Spinal cord (tissue), 10 donors: Measurements from ENCODE around the gene CD8A. TPM values are rescaled to one million over a fixed set of nuclear protein-coding genes. Genes with fewer than 3 reads are reported as not detected.
"Not testable (repeated sequence)": the region's sequence is repeated elsewhere in the genome, so short reads cannot be mapped to it uniquely, and the experiment has no call there.

Experiments
- DNase-seq, 6 donors: peaks; one replicate each; pipeline versions ENCODE4 v3.0.0 to v3.0.0-alpha.2; 2013 to 2015; ENCODE audit warnings: low spot score in 6 of 6, low read depth in 4 of 6
- H3K27ac ChIP-seq: one replicate; pipeline ENCODE4 v1.5.1; 2013; ENCODE audit warnings: low read depth, low read length, control low read depth
- H3K27me3 ChIP-seq: one replicate; pipeline ENCODE4 v1.6.1; 2013; ENCODE audit warnings: low read length; ENCODE audit not compliant: control insufficient read depth, insufficient read depth
- H3K36me3 ChIP-seq: one replicate; pipeline ENCODE4 v1.6.1; 2013; ENCODE audit warnings: low read length; ENCODE audit not compliant: control insufficient read depth, insufficient read depth
- H3K4me1 ChIP-seq: one replicate; pipeline ENCODE4 v1.6.1; 2013; ENCODE audit warnings: low read length; ENCODE audit not compliant: control insufficient read depth, insufficient read depth
- H3K4me3 ChIP-seq: one replicate; pipeline ENCODE4 v1.5.1; 2013; ENCODE audit warnings: low read depth, low read length, control low read depth
- H3K9me3 ChIP-seq: one replicate; pipeline ENCODE4 v1.6.1; 2013; ENCODE audit warnings: low read length; ENCODE audit not compliant: control insufficient read depth, insufficient read depth
- WGBS: methylation state at CpG from one replicate; pipeline ENCODE4 v1.1.5; 2013; ENCODE audit warnings: missing lambda C conversion rate; ENCODE audit not compliant: insufficient coverage; 5-methylcytosine and 5-hydroxymethylcytosine counted together
- polyA plus RNA-seq, 2 donors: library from polyadenylated mRNA; unstranded; fragments of 120-200 nt; gene quantifications; one replicate each; pipeline ENCODE4 v1.2.1, GENCODE V29; 2013; ENCODE audit not compliant: insufficient read length in 2 of 2
- total RNA-seq, 2 donors: library from RNA; depleted of rRNA in 1 of 2; stranded (reverse); fragments of 120-200 nt in 1 of 2; fragments of >200 nt in 1 of 2; gene quantifications; one replicate each; pipeline versions ENCODE4 v1.2.3 to v1.2.4, GENCODE V29; 2013 to 2014
- donor health status: healthy.

The CD8A gene
- total and polyA plus RNA-seq, 4 donors = 0.88 to 4.2 (median 2.7) TPM

DNA sequence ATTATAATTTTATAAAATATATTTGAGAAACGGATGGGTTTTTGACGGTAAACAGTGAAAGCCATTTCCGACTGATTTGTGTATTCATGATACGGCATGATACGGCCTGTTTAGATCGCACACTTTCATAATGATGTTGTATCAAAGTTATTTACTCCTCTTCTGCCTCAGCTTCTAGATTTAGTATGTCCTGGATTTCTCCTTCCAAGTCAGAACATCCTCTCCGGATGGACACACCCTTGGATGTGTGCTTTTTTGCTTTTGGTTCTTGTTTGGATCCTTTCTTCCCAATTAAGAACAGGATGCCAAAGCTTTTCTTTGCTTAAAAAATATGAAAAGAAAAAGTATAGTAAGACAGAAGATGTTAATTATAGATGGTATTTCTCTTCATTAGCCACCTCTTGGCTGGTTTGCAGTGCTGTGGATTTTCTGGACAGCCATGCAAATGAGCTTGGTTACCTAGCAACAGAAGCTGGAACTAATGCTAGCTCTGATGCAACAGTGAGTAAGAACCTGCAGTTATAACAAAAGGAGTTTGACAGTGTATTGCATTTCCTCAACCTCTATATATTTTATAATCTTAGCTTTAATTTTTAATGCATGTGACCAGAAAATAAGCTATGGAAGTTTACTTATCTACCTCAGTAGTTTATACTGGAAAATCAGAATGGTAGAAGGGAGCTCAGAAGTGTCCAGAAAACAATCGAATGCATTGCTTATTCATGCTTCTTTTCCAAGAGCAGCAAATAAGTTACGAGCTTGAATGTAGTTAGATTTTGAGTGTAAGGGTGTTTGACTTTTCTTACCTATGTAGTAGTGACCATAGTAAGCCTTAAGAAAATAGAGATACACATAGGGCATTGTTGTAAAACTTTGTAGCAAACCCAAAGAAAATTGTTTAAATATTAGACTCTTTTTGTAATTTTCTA is 42.7 kb downstream of the CD8A start:
- Histone ChIP-seq H3K27ac (peak overlapping the region; percentile 18), H3K4me3 (no peak overlapping the region), H3K36me3 (no peaks in the 10 kb centered on the region), H3K4me1 (no peaks in the 10 kb centered on the region), H3K9me3 (peaks cover 7% of the 10 kb centered on the region), H3K27me3 (no peaks in the 10 kb centered on the region)
- peak in 5 of 6 donors; percentile 47 to 91 (median 66) for DNase-seq
- WGBS = no CpG with 5 or more reads among the region's 9 CpGs

DNA sequence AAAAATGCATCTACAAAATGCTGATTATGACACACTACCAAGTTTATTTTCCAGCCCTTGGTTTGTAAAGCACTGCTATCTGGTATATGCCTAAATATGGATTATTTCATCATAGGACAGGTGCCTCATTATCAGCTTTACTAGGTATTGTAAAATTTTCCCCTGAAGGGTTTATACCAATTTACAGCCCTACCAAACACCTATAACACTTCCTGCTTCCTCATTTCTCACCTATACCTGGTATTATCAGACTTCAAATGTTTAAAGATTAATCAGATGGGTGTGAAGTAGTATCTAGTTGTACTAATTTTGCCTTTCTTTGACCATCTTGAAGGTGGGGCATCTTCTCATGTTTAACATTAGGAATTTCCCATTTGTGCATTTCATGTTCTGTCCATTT is 43.8 kb downstream of the CD8A start:
- no peaks in the 10 kb centered on the region for H3K4me1 ChIP-seq
- H3K4me3 ChIP-seq = no peak overlapping the region
- H3K9me3 ChIP-seq = peaks cover 7% of the 10 kb centered on the region
- no peak for DNase-seq
- no peaks in the 10 kb centered on the region for H3K36me3 ChIP-seq
- no peaks in the 10 kb centered on the region for H3K27me3 ChIP-seq
- no peak overlapping the region for H3K27ac ChIP-seq

DNA sequence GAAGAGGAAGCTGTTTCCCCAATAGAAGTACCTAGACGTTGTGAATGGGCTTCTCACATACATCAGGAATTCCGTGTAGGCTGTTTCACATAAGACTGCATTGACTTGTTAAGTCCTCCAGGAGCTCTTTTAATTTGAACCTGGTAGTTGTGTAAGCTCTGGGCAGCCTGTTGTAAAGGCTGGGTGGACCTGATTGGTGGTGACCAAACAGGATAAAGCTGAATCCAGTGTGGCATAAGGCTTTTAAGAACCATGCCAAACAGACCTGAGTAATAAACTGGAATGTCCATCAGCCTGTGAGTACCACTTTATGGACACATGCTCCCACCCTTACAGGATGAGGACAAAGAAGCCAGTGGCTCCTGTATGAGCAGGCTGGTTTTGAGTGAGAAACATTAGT is 46.6 kb downstream of the CD8A start:
- Histone ChIP-seq H3K36me3 (no peaks in the 10 kb centered on the region), H3K27me3 (no peaks in the 10 kb centered on the region), H3K4me3 (no peak overlapping the region), H3K4me1 (no peaks in the 10 kb centered on the region), H3K27ac (no peak overlapping the region), H3K9me3 (no peaks in the 10 kb centered on the region)
- WGBS = 57% methylated on average over 2 of the region's 2 CpGs
- DNase-seq = no peak

DNA sequence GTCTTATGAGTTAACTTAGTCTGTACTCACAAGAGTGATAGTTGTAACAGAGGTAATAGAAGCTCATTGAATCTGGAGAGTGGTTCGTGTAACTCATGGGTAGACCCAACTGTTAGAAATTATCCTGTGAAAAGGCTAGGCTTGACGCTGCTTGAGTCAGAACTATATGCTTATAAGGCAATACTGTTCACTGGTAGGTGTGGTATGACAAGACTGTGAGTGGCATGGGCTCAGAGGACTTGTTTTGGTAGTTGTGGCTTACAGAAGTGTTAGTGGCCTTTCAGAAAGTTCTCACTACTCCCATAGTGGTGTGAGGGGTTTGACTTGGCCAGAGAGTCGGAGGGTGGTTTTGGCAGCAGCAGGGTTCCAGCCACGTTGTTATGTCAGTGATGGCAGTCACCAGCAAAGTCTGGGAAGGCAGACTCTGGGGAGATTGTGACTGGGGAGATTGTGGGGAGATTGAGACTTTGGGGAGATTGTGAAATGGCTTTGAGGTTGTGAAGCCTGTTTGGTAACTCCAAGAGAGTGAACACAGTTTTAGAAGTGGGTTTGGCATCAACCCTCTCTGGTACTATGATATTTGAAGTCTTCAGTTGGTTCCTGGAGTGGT is 48.7 kb downstream of the CD8A start:
- DNase-seq, H3K36me3 ChIP-seq, H3K4me1 ChIP-seq, H3K27me3 ChIP-seq, H3K4me3 ChIP-seq, H3K9me3 ChIP-seq, H3K27ac ChIP-seq: not testable (repeated sequence)
- no CpG with 5 or more reads among the region's 4 CpGs for WGBS

DNA sequence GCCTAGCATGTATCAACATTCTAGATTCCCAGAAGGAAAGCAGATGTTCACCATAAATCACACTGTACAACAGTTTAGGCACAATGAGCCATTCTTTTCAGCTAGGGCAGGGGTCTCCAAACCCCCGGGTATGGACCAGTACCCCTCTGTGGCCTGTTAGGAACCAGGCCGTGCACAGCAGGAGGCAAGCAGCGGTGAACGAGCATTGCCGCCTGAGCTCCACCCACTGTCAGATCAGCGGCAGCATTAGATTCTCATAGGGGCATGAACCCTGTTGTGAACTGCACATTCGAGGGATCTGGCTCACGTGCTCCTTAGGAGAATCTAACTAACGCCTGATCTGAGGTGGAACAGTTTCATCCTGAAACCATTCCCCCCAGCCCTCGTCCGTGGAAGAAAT is 50.8 kb downstream of the CD8A start:
- H3K36me3 ChIP-seq, H3K27me3 ChIP-seq, H3K4me1 ChIP-seq, DNase-seq, H3K4me3 ChIP-seq, H3K27ac ChIP-seq, H3K9me3 ChIP-seq: not testable (repeated sequence)
- no CpG with 5 or more reads among the region's 11 CpGs for WGBS

DNA sequence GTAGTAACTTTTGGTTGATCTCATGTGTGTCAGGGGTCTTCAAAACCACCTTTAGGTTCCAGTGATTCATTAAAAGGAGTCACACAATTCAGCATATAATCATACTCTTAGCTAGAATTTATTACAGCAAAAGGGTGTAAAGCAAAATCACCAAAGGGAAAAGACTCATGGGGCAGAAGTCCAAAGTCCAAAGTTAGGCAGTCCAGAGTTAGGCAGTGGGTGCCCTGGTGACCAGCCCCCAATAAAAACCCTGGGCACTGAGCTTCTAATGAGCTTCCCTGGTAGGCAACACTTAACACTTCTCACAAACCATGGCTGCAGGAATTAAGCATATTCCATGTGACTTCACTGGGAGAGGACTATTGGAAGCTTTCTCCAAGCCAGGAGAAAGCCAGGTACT is 51.2 kb downstream of the CD8A start:
- not testable (repeated sequence) for H3K4me3 ChIP-seq, H3K4me1 ChIP-seq, H3K36me3 ChIP-seq, H3K27me3 ChIP-seq, H3K9me3 ChIP-seq, DNase-seq, H3K27ac ChIP-seq

DNA sequence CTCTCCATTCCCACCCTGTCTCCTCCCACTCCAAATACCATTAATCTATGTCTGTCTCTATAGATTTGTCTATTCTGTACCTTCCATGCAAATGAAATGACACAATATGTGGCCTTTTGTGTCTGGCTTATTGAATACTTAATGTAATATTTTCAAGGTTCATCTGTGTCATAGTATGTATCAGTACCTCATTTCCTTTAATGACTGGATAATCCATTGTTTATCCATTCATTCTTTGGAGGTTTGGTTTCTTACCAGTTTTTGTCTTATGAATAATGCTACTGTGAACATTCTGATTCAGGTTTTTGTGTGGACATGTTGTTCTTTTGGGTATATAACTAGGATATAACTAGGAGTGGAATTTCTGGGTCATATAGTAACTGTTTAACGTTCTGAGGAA is 55.8 kb downstream of the CD8A start:
- no CpG with 5 or more reads among the region's 1 CpG for WGBS
- H3K27ac ChIP-seq, DNase-seq, H3K36me3 ChIP-seq, H3K4me1 ChIP-seq, H3K9me3 ChIP-seq, H3K27me3 ChIP-seq, H3K4me3 ChIP-seq: not testable (repeated sequence)

Other genes starting within 250 kb of the CD8A start
- gene CHMP3, start 227.5 kb downstream of the CD8A start, total RNA-seq = 100 to 1,000 TPM in 1 of 2 donors, 10 to 100 TPM in 1; 59.0 to 137 TPM
- 10 to 100 TPM; 83.5 to 92.0 TPM for gene CHMP3, start 227.5 kb downstream of the CD8A start, polyA plus RNA-seq
- gene RNF103, start 167.0 kb downstream of the CD8A start, total RNA-seq = 10 to 100 TPM; 29.4 to 48.1 TPM
- 10 to 100 TPM; 34.2 to 37.7 TPM for gene RNF103, start 167.0 kb downstream of the CD8A start, polyA plus RNA-seq
- gene RMND5A, start 70.6 kb downstream of the CD8A start, total RNA-seq = 10 to 100 TPM; 49.6 to 77.9 TPM
- gene RMND5A, start 70.6 kb downstream of the CD8A start, polyA plus RNA-seq = 10 to 100 TPM; 29.4 to 38.4 TPM
- 1 to 10 TPM; 1.5 to 2.4 TPM for gene CD8B, start 71.0 kb upstream of the CD8A start, total RNA-seq
- 1 to 10 TPM; 2.7 to 3.5 TPM for gene CD8B, start 71.0 kb upstream of the CD8A start, polyA plus RNA-seq
- 1 to 10 TPM; 3.7 to 6.1 TPM for gene RGPD1, start 151.2 kb upstream of the CD8A start, total RNA-seq
- gene RGPD1, start 151.2 kb upstream of the CD8A start, polyA plus RNA-seq = 1 to 10 TPM; 1.5 to 2.6 TPM
- gene PLGLB1, start 230.9 kb upstream of the CD8A start, total RNA-seq = 10 to 100 TPM in 1 of 2 donors, 1 to 10 TPM in 1; 4.5 to 10.0 TPM
- 10 to 100 TPM; 12.9 to 24.4 TPM for gene PLGLB1, start 230.9 kb upstream of the CD8A start, polyA plus RNA-seq